PC-9 (cell line): ENCODE data around the gene GAS1. TPM values are rescaled to one million over a fixed set of nuclear protein-coding genes. Genes with fewer than 3 reads are reported as not detected.

ENCODE experiments used
- BruUV-seq: library from RNA; stranded (reverse); fragments of 400-500 nt; replicated peaks from 2 replicates; lab custom pipeline; 2021; lab: Mats Ljungman, UMichigan
- CTCF ChIA-PET: fragments of 300-600 bp; sonication (Branson Sonifier 250); formaldehyde crosslinking; loops from one replicate; lab custom pipeline; 2022; ENCODE audit warnings: antibody characterized with exemption; lab: Charles Lee
- POLR2A ChIA-PET: fragments of 300-600 bp; sonication (Branson Sonifier 250); formaldehyde crosslinking; loops from one replicate; lab custom pipeline; 2022; ENCODE audit warnings: antibody characterized with exemption; ENCODE audit not compliant: unreplicated experiment; lab: Charles Lee
- DNase-seq, 2 experiments: peaks; one replicate each; pipeline versions ENCODE4 v3.0.0 to v3.0.0-alpha.2; 2015 to 2022; ENCODE audit warnings: mixed read lengths in 1 of 2
- H2AFZ ChIP-seq: fragments of 200-600 bp; sonication (generic); 2 replicates; pipeline ENCODE4 v1.8.1; 2017; ENCODE audit warnings: antibody characterized with exemption
- H3F3A ChIP-seq: fragments of 200-600 bp; sonication (generic); 2 replicates; pipeline ENCODE4 v1.8.1; 2017; ENCODE audit warnings: antibody characterized with exemption, mild to moderate bottlenecking, low read depth; ENCODE audit not compliant: insufficient read depth
- H3K27ac ChIP-seq: fragments of 200-600 bp; sonication (generic); 2 replicates; pipeline ENCODE4 v1.6.1; 2016; ENCODE audit warnings: mixed run types
- H3K27me3 ChIP-seq: fragments of 200-600 bp; sonication (generic); 2 replicates; pipeline ENCODE4 v1.6.1; 2016; ENCODE audit warnings: low read depth, mixed run types; ENCODE audit not compliant: insufficient read depth
- H3K36me3 ChIP-seq: fragments of 200-600 bp; sonication (generic); 2 replicates; pipeline ENCODE4 v1.6.1; 2016; ENCODE audit warnings: low read depth, mixed run types
- H3K4me1 ChIP-seq: fragments of 200-600 bp; sonication (generic); replicated peaks from 2 replicates; pipeline ENCODE4 v1.6.1; 2016; ENCODE audit warnings: mixed run types; ENCODE audit not compliant: insufficient read depth
- H3K4me2 ChIP-seq: fragments of 200-600 bp; sonication (generic); 2 replicates; pipeline ENCODE4 v1.6.1; 2017; ENCODE audit warnings: mixed run types
- H3K4me3 ChIP-seq: fragments of 200-600 bp; sonication (generic); 2 replicates; pipeline ENCODE4 v1.6.1; 2016; ENCODE audit warnings: mixed run types
- H3K79me2 ChIP-seq: fragments of 200-600 bp; sonication (generic); 2 replicates; pipeline ENCODE4 v1.6.1; 2017; ENCODE audit warnings: low read depth, mixed run types
- H3K9me2 ChIP-seq: fragments of 200-600 bp; sonication (generic); 2 replicates; pipeline ENCODE4 v1.8.1; 2017; ENCODE audit warnings: mild to moderate bottlenecking; ENCODE audit not compliant: insufficient read depth
- H3K9me3 ChIP-seq: fragments of 200-600 bp; sonication (generic); 2 replicates; pipeline ENCODE4 v1.8.1; 2016; ENCODE audit warnings: low read depth; ENCODE audit not compliant: insufficient read depth
- H4K20me1 ChIP-seq: fragments of 200-600 bp; sonication (generic); 2 replicates; pipeline ENCODE4 v1.8.1; 2017; ENCODE audit not compliant: insufficient read depth
- CTCF ChIP-seq: fragments of 200-600 bp; sonication (generic); conservative IDR thresholded peaks from 2 replicates; pipeline ENCODE4 v1.6.1; 2017; ENCODE audit warnings: mixed run types, antibody characterized with exemption, mild to moderate bottlenecking, moderate library complexity
- EZH2 ChIP-seq: fragments of 200-600 bp; sonication (generic); IDR thresholded peaks from 2 replicates; pipeline ENCODE4 v1.8.0; 2017; ENCODE audit warnings: antibody characterized with exemption, low read depth
- intact Hi-C: fragments of 100-400 bp; cut with micrococcal nuclease; formaldehyde crosslinking; loops from one replicate; pipeline ENCODE4 v1.10.0; 2022; ENCODE audit not compliant: unreplicated experiment
- total RNA-seq: library from RNA; stranded (reverse); gene quantifications from 2 replicates; pipeline ENCODE4 v1.2.3, GENCODE V29; 2021

GAS1 gene
- total RNA-seq, 1 experiment from 2014 or later, result not detected

DNA sequence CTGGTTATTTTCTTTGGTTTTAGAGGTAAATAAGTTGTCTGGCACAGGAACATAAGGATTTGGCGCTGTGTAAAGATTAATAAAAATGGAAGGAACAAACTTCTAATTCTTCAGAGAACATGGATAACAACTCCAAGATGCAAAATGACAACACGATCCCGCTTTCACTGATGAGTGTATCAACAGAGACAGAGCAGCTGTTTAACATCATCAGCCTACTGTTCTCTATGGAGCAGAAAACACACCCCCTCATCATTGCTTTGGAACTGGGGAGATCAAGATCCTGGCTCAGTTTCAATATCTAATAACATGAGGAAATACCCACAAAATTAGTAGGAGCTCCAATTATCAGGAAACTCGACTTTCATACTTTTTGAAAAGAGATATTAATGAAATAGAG lies 8.3 kb upstream of the GAS1 start:
- no peaks in the 10 kb centered on the region for H3K79me2 ChIP-seq
- TF ChIP-seq CTCF, result no peak
- TF ChIP-seq EZH2, result no peak
- intact Hi-C loops, result no loop called here
- H3K9me3 ChIP-seq, result no peaks in the 10 kb centered on the region
- H3F3A ChIP-seq, result no peaks in the 10 kb centered on the region
- no peaks in the 10 kb centered on the region for H3K4me1 ChIP-seq
- no peak overlapping the region for H3K27ac ChIP-seq
- no peaks in the 10 kb centered on the region for H4K20me1 ChIP-seq
- no peak overlapping the region for H3K4me2 ChIP-seq
- CTCF ChIA-PET, result no interaction called here
- DNase-seq, result no peak
- no peak overlapping the region for H2AFZ ChIP-seq
- BruUV-seq, result no TSS peak
- no peaks in the 10 kb centered on the region for H3K27me3 ChIP-seq
- H3K4me3 ChIP-seq, result no peak overlapping the region
- no peaks in the 10 kb centered on the region for H3K9me2 ChIP-seq
- POLR2A ChIA-PET, result no interaction called here
- H3K36me3 ChIP-seq, result no peaks in the 10 kb centered on the region

- no TSS peak for BruUV-seq
- Histone ChIP-seq H3K4me2 (no peak overlapping the region), H2AFZ (no peak overlapping the region), H3F3A (no peaks in the 10 kb centered on the region), H4K20me1 (no peaks in the 10 kb centered on the region), H3K4me1 (no peaks in the 10 kb centered on the region), H3K4me3 (no peak overlapping the region), H3K9me3 (no peaks in the 10 kb centered on the region), H3K36me3 (no peaks in the 10 kb centered on the region), H3K27ac (no peak overlapping the region), H3K27me3 (no peaks in the 10 kb centered on the region), H3K9me2 (no peaks in the 10 kb centered on the region), H3K79me2 (no peaks in the 10 kb centered on the region)
- ChIA-PET POLR2A (no interaction called here), CTCF (no interaction called here)
- intact Hi-C loops, result no loop called here
- no peak for TF ChIP-seq EZH2
- TF ChIP-seq CTCF, result no peak
- DNase-seq, result no peak
These were observed 7.7 kb upstream of the GAS1 start for GRCh38 chr9:86955042-86955441.

DNA sequence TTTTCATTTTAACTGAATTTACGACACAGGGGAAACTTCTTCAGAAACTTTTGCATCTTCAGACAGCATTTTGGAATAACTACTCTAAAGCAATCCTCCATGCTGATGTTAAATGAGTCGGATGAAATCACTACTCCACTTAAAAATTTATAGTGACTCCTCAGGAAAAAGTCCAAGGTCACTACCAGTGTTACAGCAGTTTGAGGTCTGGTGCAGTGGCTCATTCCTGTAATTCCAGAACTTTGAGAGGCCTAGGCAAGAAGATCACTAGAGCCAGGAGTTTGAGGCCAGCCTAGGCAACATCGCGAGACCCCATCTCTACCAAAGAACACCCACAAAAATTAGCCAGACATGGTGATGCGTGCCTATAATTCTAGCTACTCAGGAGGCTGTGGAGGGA lies 5.9 kb upstream of the GAS1 start:
- H4K20me1 ChIP-seq, result no peaks in the 10 kb centered on the region
- H3K27ac ChIP-seq, result no peak overlapping the region
- no peak overlapping the region for H2AFZ ChIP-seq
- H3K4me3 ChIP-seq, result no peak overlapping the region
- ChIA-PET POLR2A (no interaction called here), CTCF (no interaction called here)
- DNase-seq, result no peak
- no peak overlapping the region for H3K4me2 ChIP-seq
- BruUV-seq, result no TSS peak
- H3F3A ChIP-seq, result no peaks in the 10 kb centered on the region
- H3K4me1 ChIP-seq, result 0 out of 2 replicates have a peak, but pooled peaks cover 1% of the 10 kb centered on the region
- H3K27me3 ChIP-seq, result no peaks in the 10 kb centered on the region
- intact Hi-C loops, result no loop called here
- no peaks in the 10 kb centered on the region for H3K36me3 ChIP-seq
- H3K9me2 ChIP-seq, result no peaks in the 10 kb centered on the region
- H3K79me2 ChIP-seq, result no peaks in the 10 kb centered on the region
- TF ChIP-seq CTCF (no peak), EZH2 (no peak)
- no peaks in the 10 kb centered on the region for H3K9me3 ChIP-seq
